TTC549 (cell line): Measurements from ENCODE around the gene ZDHHC1.

ENCODE experiments used
- FAIRE-seq: peaks from 2 replicates; lab custom pipeline; 2012; peaks lifted over from hg19 to GRCh38; lab: Jason Lieb, UNC

Gene ZDHHC1

GRCh38 chr16:67447508-67448076, 31.3 kb upstream of the ZDHHC1 start:
- no peak for FAIRE-seq

- no peak for FAIRE-seq
These were observed 30.8 kb upstream of the ZDHHC1 start for GRCh38 chr16:67446968-67447507.

- no peak for FAIRE-seq
These were observed 29.9 kb upstream of the ZDHHC1 start for GRCh38 chr16:67445913-67446907.

GRCh38 chr16:67445441-67445912, 29.2 kb upstream of the ZDHHC1 start:
- FAIRE-seq = no peak

GRCh38 chr16:67445126-67445426, 28.8 kb upstream of the ZDHHC1 start:
- no peak for FAIRE-seq

- no peak for FAIRE-seq
These were observed 28.2 kb upstream of the ZDHHC1 start for GRCh38 chr16:67444259-67445125.

GRCh38 chr16:67443265-67443664, 27.0 kb upstream of the ZDHHC1 start:
- FAIRE-seq = no peak

- no peak for FAIRE-seq
These were observed 26.4 kb upstream of the ZDHHC1 start for GRCh38 chr16:67442581-67443255.

- no peak for FAIRE-seq
These were observed 25.6 kb upstream of the ZDHHC1 start for GRCh38 chr16:67441907-67442306.

GRCh38 chr16:67441271-67441753, 25.0 kb upstream of the ZDHHC1 start:
- no peak for FAIRE-seq

GRCh38 chr16:67438824-67439393, 22.6 kb upstream of the ZDHHC1 start:
- no peak for FAIRE-seq

GRCh38 chr16:67438098-67438791, 22.0 kb upstream of the ZDHHC1 start:
- no peak for FAIRE-seq

- FAIRE-seq = no peak
These were observed 21.2 kb upstream of the ZDHHC1 start for GRCh38 chr16:67437513-67437912.

GRCh38 chr16:67436640-67437193, 20.4 kb upstream of the ZDHHC1 start:
- FAIRE-seq = no peak

GRCh38 chr16:67435758-67436164, 19.5 kb upstream of the ZDHHC1 start:
- no peak for FAIRE-seq

GRCh38 chr16:67433131-67433719, 16.9 kb upstream of the ZDHHC1 start:
- FAIRE-seq = no peak

GRCh38 chr16:67432506-67432890, 16.2 kb upstream of the ZDHHC1 start:
- no peak for FAIRE-seq

- FAIRE-seq = no peak
These were observed 15.7 kb upstream of the ZDHHC1 start for GRCh38 chr16:67431775-67432505.
